ENCODE data around the gene BOLA1. TPM values are rescaled to one million over a fixed set of nuclear protein-coding genes. Genes with fewer than 3 reads are reported as not detected.

The BOLA1 gene
- total and polyA plus RNA-seq, 2 of the 13 experiments (the other 11 are each of a cell fraction or from before 2014, with no cell fraction given), result 3.2 to 4.2 TPM

DNA sequence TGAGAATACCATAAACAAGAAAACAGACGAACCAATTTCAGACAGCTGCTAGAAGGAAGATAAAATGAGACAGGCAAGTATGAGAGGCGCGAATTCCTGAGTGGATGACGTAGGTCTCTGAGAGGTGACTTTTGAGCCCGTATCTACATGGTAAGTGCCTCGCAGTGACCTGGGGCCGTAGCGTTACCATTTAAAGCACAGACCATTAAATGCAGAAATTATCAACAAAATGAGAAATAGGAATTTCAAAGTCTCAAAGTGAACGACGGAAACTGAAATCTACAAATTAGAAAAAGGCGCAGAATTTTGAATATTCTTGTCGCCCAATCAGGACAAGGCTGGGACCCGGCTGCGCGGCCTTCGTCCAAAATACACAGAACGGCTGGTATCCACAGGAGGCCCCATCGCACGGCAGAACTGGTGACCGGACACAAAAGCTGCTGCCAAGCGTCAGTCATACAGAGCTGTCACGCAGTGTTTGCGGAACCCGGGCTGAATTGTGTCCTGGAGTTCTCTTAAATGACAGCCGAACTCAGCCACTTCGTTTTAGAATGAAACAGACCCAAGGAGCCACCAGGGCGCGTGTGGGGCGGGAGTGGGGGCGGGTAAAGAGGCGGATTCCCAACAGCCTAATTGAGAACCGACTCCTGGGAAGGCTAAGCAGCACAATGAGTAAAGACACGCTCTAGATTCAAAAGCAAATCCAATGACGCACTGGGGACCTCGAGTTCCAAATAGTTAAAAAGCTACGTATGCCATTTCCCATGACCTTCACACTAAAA lies 13.8 kb upstream of the BOLA1 start (continued):
- TF ChIP-seq, protein P1, sequence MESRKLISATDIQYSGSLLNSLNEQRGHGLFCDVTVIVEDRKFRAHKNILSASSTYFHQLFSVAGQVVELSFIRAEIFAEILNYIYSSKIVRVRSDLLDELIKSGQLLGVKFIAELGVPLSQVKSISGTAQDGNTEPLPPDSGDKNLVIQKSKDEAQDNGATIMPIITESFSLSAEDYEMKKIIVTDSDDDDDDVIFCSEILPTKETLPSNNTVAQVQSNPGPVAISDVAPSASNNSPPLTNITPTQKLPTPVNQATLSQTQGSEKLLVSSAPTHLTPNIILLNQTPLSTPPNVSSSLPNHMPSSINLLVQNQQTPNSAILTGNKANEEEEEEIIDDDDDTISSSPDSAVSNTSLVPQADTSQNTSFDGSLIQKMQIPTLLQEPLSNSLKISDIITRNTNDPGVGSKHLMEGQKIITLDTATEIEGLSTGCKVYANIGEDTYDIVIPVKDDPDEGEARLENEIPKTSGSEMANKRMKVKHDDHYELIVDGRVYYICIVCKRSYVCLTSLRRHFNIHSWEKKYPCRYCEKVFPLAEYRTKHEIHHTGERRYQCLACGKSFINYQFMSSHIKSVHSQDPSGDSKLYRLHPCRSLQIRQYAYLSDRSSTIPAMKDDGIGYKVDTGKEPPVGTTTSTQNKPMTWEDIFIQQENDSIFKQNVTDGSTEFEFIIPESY (CRISPR knock-in tag; IDR thresholded peaks at IDR 0.05), result no peak
- TF ChIP-seq ZNF441 (CRISPR knock-in tag; IDR thresholded peaks at IDR 0.05; ENCODE audit: borderline replicate concordance) (no peak), ZNF777 (CRISPR knock-in tag; IDR thresholded peaks at IDR 0.05) (no peak), ZFP41 (CRISPR knock-in tag; IDR thresholded peaks at IDR 0.05; ENCODE audit: borderline replicate concordance) (no peak), ZBTB8A (CRISPR knock-in tag; IDR thresholded peaks at IDR 0.05; ENCODE audit: borderline replicate concordance, low read depth) (no peak), KAT8 (CRISPR knock-in tag; IDR thresholded peaks at IDR 0.05) (no peak), RXRB (CRISPR knock-in tag; IDR thresholded peaks at IDR 0.05; ENCODE audit: borderline replicate concordance) (no peak), SIN3B (IDR thresholded peaks at IDR 0.05; ENCODE audit: low read length) (no peak), ATF7-NPFF (CRISPR knock-in tag; IDR thresholded peaks at IDR 0.05; ENCODE audit: low read depth) (no peak), U2AF1 (optimal IDR thresholded peaks at IDR 0.05; ENCODE audit: low read depth, low read length) (no peak), KDM3A (CRISPR knock-in tag; IDR thresholded peaks at IDR 0.05; ENCODE audit: low read depth) (no peak), ZBTB20 (CRISPR knock-in tag; IDR thresholded peaks at IDR 0.05; ENCODE audit: borderline replicate concordance, low read depth) (no peak), ZFX (CRISPR knock-in tag; IDR thresholded peaks at IDR 0.05; ENCODE audit: low read depth) (peak; percentile 53)
- TF ChIP-seq, protein P2, sequence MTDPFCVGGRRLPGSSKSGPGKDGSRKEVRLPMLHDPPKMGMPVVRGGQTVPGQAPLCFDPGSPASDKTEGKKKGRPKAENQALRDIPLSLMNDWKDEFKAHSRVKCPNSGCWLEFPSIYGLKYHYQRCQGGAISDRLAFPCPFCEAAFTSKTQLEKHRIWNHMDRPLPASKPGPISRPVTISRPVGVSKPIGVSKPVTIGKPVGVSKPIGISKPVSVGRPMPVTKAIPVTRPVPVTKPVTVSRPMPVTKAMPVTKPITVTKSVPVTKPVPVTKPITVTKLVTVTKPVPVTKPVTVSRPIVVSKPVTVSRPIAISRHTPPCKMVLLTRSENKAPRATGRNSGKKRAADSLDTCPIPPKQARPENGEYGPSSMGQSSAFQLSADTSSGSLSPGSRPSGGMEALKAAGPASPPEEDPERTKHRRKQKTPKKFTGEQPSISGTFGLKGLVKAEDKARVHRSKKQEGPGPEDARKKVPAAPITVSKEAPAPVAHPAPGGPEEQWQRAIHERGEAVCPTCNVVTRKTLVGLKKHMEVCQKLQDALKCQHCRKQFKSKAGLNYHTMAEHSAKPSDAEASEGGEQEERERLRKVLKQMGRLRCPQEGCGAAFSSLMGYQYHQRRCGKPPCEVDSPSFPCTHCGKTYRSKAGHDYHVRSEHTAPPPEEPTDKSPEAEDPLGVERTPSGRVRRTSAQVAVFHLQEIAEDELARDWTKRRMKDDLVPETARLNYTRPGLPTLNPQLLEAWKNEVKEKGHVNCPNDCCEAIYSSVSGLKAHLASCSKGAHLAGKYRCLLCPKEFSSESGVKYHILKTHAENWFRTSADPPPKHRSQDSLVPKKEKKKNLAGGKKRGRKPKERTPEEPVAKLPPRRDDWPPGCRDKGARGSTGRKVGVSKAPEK (CRISPR knock-in tag; IDR thresholded peaks at IDR 0.05; ENCODE audit: borderline replicate concordance), result no peak
- TF ChIP-seq, protein P3, sequence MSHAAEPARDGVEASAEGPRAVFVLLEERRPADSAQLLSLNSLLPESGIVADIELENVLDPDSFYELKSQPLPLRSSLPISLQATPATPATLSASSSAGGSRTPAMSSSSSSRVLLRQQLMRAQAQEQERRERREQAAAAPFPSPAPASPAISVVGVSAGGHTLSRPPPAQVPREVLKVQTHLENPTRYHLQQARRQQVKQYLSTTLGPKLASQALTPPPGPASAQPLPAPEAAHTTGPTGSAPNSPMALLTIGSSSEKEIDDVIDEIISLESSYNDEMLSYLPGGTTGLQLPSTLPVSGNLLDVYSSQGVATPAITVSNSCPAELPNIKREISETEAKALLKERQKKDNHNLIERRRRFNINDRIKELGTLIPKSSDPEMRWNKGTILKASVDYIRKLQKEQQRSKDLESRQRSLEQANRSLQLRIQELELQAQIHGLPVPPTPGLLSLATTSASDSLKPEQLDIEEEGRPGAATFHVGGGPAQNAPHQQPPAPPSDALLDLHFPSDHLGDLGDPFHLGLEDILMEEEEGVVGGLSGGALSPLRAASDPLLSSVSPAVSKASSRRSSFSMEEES (CRISPR knock-in tag; IDR thresholded peaks at IDR 0.05), result 0 out of 2 replicates have a peak, but pooled peaks have one; percentile 14
- TF ChIP-seq, protein P4, sequence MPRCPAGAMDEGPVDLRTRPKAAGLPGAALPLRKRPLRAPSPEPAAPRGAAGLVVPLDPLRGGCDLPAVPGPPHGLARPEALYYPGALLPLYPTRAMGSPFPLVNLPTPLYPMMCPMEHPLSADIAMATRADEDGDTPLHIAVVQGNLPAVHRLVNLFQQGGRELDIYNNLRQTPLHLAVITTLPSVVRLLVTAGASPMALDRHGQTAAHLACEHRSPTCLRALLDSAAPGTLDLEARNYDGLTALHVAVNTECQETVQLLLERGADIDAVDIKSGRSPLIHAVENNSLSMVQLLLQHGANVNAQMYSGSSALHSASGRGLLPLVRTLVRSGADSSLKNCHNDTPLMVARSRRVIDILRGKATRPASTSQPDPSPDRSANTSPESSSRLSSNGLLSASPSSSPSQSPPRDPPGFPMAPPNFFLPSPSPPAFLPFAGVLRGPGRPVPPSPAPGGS (CRISPR knock-in tag; IDR thresholded peaks at IDR 0.05), result no peak
- TF ChIP-seq, protein P5, sequence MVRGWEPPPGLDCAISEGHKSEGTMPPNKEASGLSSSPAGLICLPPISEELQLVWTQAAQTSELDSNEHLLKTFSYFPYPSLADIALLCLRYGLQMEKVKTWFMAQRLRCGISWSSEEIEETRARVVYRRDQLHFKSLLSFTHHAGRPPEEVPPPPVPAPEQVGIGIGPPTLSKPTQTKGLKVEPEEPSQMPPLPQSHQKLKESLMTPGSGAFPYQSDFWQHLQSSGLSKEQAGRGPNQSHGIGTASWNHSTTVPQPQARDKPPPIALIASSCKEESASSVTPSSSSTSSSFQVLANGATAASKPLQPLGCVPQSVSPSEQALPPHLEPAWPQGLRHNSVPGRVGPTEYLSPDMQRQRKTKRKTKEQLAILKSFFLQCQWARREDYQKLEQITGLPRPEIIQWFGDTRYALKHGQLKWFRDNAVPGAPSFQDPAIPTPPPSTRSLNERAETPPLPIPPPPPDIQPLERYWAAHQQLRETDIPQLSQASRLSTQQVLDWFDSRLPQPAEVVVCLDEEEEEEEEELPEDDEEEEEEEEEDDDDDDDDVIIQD (CRISPR knock-in tag; IDR thresholded peaks at IDR 0.05; ENCODE audit: low read depth), result no peak
- TF ChIP-seq, protein P6, sequence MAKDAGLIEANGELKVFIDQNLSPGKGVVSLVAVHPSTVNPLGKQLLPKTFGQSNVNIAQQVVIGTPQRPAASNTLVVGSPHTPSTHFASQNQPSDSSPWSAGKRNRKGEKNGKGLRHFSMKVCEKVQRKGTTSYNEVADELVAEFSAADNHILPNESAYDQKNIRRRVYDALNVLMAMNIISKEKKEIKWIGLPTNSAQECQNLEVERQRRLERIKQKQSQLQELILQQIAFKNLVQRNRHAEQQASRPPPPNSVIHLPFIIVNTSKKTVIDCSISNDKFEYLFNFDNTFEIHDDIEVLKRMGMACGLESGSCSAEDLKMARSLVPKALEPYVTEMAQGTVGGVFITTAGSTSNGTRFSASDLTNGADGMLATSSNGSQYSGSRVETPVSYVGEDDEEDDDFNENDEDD (CRISPR knock-in tag; IDR thresholded peaks at IDR 0.05; ENCODE audit: borderline replicate concordance), result peak; percentile 57; the same call in 1 of the 2 replicates

All from HepG2 (cell line).